H54 (cell line): ENCODE data around the gene ZBTB12.

Source experiments
- DNase-seq: peaks from one replicate; pipeline ENCODE4 v3.0.0; 2011; ENCODE audit warnings: low spot score, mixed read lengths; ENCODE audit not compliant: insufficient read length
- FAIRE-seq: peaks from 3 replicates; lab custom pipeline; 2011; peaks lifted over from hg19 to GRCh38; lab: Jason Lieb, UNC
- POLR2A ChIP-seq: IDR thresholded peaks from 2 replicates; pipeline ENCODE4 v1.6.1; 2011; ENCODE audit warnings: low read depth, mild to moderate bottlenecking, low read length

The ZBTB12 gene

GRCh38 chr6:31896856-31897611, 4.9 kb downstream of the ZBTB12 start:
- DNase-seq (no peak), FAIRE-seq (no peak)
- TF ChIP-seq POLR2A, result no peak

DNA sequence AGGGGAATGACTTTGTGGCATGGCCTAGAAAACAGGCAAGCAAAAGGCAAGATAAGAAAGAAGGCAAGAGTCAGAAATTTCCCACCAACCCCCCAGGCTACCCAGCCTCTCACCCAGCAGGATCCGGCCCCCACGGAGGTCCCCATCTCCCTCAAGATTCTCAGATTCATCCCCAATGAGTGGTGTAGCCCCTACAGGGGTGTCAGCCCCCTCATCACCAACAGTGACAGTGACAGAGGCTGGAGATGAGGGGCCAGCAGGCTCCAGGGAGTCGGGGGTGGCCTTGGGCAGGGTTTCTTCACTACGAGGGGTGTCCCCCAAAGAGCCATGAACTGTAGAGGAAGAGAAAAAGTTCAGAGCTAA, 5.4 kb downstream of the ZBTB12 start:
- TF ChIP-seq POLR2A, result no peak
- DNase-seq, result no peak
- FAIRE-seq, result no peak

DNA sequence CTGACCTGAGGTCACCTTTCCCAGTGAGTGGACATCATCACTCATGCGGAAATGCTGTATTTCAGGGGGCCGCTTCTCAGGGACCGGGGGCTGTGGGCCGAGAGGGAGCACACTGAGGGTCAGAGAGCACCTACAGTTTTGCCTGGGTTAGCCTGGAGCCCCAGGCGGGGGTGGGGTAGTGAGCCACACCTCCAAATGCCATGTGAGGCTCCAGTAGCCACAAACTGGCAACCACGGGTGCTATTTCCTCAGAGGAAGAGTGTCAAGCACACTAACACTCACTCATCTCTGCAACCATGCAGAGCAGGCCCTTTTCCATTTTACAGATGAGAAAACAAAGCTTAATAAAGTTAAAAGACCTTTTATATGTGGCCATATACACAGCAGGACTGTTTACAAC, 9.1 kb downstream of the ZBTB12 start:
- no peak for TF ChIP-seq POLR2A
- DNase-seq, result no peak
- no peak for FAIRE-seq

DNA sequence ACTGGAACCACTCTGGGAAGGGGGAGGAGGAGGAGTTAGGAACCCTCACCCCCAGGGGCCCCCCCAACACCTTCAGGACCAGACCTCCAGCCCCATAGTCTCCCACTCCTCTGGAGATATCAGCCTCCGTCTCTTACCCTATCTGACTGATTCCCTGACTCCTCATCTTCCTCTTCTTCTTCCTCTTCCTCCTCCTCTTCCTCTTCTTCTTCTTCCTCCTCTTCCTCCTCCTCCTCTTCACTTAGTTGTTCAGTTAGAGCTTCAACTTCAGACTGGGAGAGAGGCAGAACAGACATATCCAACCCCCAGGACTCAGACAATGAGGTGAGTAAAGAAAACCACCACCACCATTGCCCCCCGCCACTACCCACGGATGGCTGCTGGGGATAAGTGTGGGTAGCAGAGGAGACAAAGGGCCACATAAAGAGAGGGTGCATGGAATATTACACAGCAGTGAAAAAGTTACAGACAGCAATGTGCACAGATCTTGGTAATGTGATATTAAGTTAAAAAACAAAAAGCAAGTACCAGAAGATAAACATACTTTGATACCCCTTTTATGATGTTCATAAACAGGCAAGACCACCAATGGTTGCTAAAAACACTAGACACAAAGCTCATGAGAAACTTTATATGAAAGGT, 12.4 kb downstream of the ZBTB12 start:
- no peak for FAIRE-seq
- no peak for DNase-seq
- no peak for TF ChIP-seq POLR2A

- DNase-seq (no peak), FAIRE-seq (no peak)
- no peak for TF ChIP-seq POLR2A
Observed at GRCh38 chr6:31888276-31889258, 13.3 kb downstream of the ZBTB12 start.

DNA sequence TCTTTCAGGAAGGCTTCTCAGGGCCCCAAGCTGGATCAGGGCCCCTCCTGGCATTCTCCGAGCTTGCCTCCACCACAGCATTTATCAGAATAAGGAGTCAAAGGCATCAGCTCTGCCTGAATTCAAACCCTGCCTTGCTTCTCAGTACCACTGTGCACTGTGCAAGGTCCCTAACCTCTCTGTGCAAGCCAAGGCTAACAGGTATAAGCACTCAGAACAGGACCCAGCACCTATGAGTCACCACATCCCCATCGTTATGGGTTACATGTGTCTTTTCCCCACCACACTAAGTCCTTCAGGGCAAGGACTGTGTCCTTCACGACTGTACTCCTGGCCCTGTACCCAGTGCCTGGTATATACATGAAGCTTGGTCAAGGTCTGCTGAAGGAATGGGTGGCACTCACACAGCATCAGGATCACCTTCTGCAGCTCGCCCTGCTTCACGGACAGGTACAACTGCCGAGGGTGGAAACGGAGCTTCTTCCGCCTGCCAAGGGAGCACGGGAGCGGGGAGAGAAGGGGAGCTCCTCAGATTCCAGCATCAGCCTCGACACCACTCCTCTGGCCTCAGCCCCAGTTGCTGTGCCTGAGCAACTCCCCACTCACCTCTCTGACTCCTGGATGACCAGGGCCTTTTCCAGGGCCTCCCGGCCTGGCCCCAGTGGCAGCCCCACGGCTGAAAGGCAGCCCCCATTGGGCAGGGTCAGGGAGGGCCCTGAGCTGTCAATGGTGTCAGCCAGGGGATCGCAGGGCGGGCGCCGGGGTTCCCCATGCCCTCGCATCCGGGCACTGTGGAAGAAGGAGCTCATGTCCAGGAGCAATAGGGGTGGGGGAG, 14.5 kb downstream of the ZBTB12 start:
- DNase-seq, result no peak
- TF ChIP-seq POLR2A, result no peak
- FAIRE-seq, result no peak

- DNase-seq, result no peak
- FAIRE-seq, result no peak
- TF ChIP-seq POLR2A, result no peak
Observed at GRCh38 chr6:31886541-31886991, 15.3 kb downstream of the ZBTB12 start.

GRCh38 chr6:31884528-31885035, 17.3 kb downstream of the ZBTB12 start:
- TF ChIP-seq POLR2A, result no peak
- no peak for FAIRE-seq
- no peak for DNase-seq

GRCh38 chr6:31883676-31884075, 18.2 kb downstream of the ZBTB12 start:
- FAIRE-seq (no peak), DNase-seq (no peak)
- TF ChIP-seq POLR2A, result no peak

GRCh38 chr6:31882344-31882743, 19.5 kb downstream of the ZBTB12 start:
- FAIRE-seq (no peak), DNase-seq (peak; percentile 70)
- TF ChIP-seq POLR2A, result no peak

DNA sequence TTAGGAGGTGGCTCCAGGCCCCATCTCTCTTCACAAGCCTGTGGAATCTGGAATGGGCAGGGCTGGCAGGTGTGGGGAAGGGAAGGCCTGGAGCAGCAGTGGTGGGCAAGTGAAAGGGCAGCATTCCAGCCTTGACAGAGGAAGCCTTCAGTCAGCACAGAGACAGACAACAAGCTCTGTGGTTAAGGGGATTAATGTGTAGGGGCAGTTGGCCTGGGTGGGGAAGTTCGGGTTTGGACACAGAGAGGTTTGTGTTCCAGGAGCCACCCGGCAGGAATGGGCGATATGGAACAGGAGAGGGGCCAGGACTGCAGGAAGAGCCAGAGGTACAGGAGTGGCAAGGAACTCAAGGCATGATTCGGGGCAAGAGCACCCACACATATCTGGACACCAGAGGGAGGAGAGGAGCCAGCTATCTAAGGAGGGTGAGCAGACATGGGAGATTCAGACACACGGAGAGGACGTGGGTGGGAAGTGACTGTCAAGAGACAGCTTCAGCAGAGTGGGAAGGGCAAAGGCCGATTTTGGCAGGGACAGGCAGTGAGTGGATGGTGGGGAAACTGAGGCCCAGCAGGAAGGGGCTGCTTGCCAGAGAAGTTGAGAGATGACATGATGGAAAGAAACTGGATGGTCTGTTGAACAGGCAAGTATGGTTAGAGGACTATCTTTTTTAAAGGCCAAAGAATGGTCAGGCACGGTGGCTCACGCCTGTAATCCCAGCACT, 20.6 kb downstream of the ZBTB12 start:
- no peak for TF ChIP-seq POLR2A
- no peak for FAIRE-seq
- no peak for DNase-seq

DNA sequence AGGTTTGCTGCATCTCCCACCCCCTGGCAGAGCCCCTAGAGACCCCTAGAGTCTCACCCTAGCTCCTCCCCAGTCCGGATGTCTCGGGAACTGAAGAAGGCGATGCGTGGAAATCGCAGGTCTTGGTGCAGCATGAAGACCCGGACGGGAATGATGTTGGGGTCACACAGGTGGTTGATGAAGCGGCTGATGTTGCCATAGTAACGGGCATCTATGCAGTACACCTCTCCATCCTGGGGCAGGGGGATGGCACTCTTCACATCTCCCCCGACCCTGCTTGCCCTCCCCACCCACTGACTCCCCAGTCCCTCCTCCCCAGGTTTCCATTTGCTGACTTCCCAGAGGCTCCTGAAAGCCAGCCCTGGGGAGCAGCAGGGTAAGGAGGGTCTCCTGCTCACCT, 21.3 kb downstream of the ZBTB12 start:
- DNase-seq (no peak), FAIRE-seq (no peak)
- no peak for TF ChIP-seq POLR2A
